GM12878 (cell line): ENCODE results near the gene PLEKHG1. TPM values are rescaled to one million over a fixed set of nuclear protein-coding genes. Genes with fewer than 3 reads are reported as not detected.

ENCODE experiments used
- ATAC-seq: fragments of 200-7000 bp; cut with Tn5 transposase; 3 replicates; pipeline ENCODE4 v1.9.1; 2020; ENCODE audit warnings: mild to moderate bottlenecking, moderate library complexity
- BruUV-seq: library from RNA; stranded (reverse); fragments of 400-500 nt; replicated peaks from 2 replicates; lab custom pipeline; 2021; lab: Mats Ljungman, UMichigan
- CTCF ChIA-PET: fragments of 300-600 bp; sonication (Branson Sonifier 250); formaldehyde crosslinking; extraction: SDS; loops from one replicate; lab custom pipeline; 2021; ENCODE audit warnings: inconsistent platforms; lab: Yijun Ruan, JAX
- POLR2A ChIA-PET: fragments of 350-600 bp; formaldehyde crosslinking; extraction: SDS; loops from one replicate; lab custom pipeline; 2021; ENCODE audit warnings: inconsistent platforms; lab: Charles Lee
- RAD21 ChIA-PET: fragments of 300-600 bp; sonication (Branson Sonifier 250); formaldehyde crosslinking; loops from one replicate; lab custom pipeline; 2023; ENCODE audit warnings: antibody characterized with exemption; ENCODE audit not compliant: unreplicated experiment; lab: Charles Lee
- SMC1A ChIA-PET: fragments of 300-600 bp; sonication (Branson Sonifier 250); formaldehyde crosslinking; loops from one replicate; lab custom pipeline; 2023; ENCODE audit not compliant: unreplicated experiment, uncharacterized antibody; lab: Charles Lee
- DNase-seq: peaks from one replicate; pipeline ENCODE4 v3.0.0-alpha.2; 2011; ENCODE audit warnings: low read depth, low spot score
- FAIRE-seq: peaks from 3 replicates; lab custom pipeline; 2011; peaks lifted over from hg19 to GRCh38; lab: Jason Lieb, UNC
- H2AFZ ChIP-seq: 2 replicates; pipeline ENCODE4 v1.6.0; 2011; ENCODE audit warnings: low read depth, low read length, control low read depth; ENCODE audit not compliant: control insufficient read depth
- H3K27ac ChIP-seq: 2 replicates; pipeline ENCODE4 v1.5.1; 2011; ENCODE audit warnings: control low read depth; ENCODE audit not compliant: control insufficient read depth, insufficient read depth
- H3K27me3 ChIP-seq, 2 experiments: replicated peaks in 1 of 2; 2 replicates each; pipeline versions ENCODE4 v1.6.0 to v1.6.1; 2011; ENCODE audit warnings: low read length in 1 of 2; ENCODE audit not compliant: control insufficient read depth in 2 of 2, insufficient read depth in 2 of 2
- H3K36me3 ChIP-seq, 2 experiments: 2 replicates each; pipeline ENCODE4 v1.5.1; 2011; ENCODE audit warnings: low read length in 1 of 2; ENCODE audit not compliant: control insufficient read depth in 2 of 2, insufficient read depth in 2 of 2
- H3K4me1 ChIP-seq: 2 replicates; pipeline ENCODE4 v1.6.1; 2011; ENCODE audit warnings: mild to moderate bottlenecking, low read length, moderate library complexity, mixed read lengths; ENCODE audit not compliant: control insufficient read depth, insufficient read depth
- H3K4me2 ChIP-seq: 2 replicates; pipeline ENCODE4 v1.6.0; 2011; ENCODE audit warnings: control low read depth; ENCODE audit not compliant: control insufficient read depth, insufficient read depth
- H3K4me3 ChIP-seq: fragments of 200-600 bp; sonication (generic); 2 replicates; pipeline ENCODE4 v1.5.1; 2016
- H3K79me2 ChIP-seq: 2 replicates; pipeline ENCODE4 v1.6.0; 2011; ENCODE audit warnings: low read length; ENCODE audit not compliant: control insufficient read depth, insufficient read depth
- H3K9ac ChIP-seq: 2 replicates; pipeline ENCODE4 v1.8.0; 2011; ENCODE audit warnings: low read length, control low read depth, mixed read lengths; ENCODE audit not compliant: control insufficient read depth, insufficient read depth
- H3K9me3 ChIP-seq: replicated peaks from 3 replicates; pipeline ENCODE4 v1.5.1; 2011; ENCODE audit warnings: mild to moderate bottlenecking, low read length; ENCODE audit not compliant: control insufficient read depth, insufficient read depth
- H4K20me1 ChIP-seq: 2 replicates; pipeline ENCODE4 v1.6.0; 2011; ENCODE audit not compliant: control insufficient read depth, insufficient read depth
- EED ChIP-seq: sonication (generic); IDR thresholded peaks from 2 replicates; pipeline ENCODE4 v1.6.1; 2016; ENCODE audit warnings: antibody characterized with exemption, low read depth
- FOXM1 ChIP-seq: IDR thresholded peaks from 2 replicates; pipeline ENCODE4 v1.6.1; 2012; ENCODE audit warnings: low read depth, mild to moderate bottlenecking, inconsistent platforms, low read length, moderate library complexity
- IKZF1 ChIP-seq: fragments of 450-650 bp; conservative IDR thresholded peaks from 2 replicates; pipeline ENCODE4 v1.6.1; 2017; ENCODE audit warnings: antibody characterized with exemption, mild to moderate bottlenecking
- NFIC ChIP-seq: IDR thresholded peaks from 2 replicates; pipeline ENCODE4 v1.6.1; 2012; ENCODE audit warnings: low read depth, mild to moderate bottlenecking, inconsistent platforms, low read length, moderate library complexity
- NFYA ChIP-seq: IDR thresholded peaks from 2 replicates; pipeline ENCODE4 v1.6.1; 2011; ENCODE audit warnings: low read depth, mild to moderate bottlenecking, low read length, improper control_type of control experiment, borderline replicate concordance
- RAD21 ChIP-seq: IDR thresholded peaks from 2 replicates; pipeline ENCODE4 v1.6.1; 2011; ENCODE audit warnings: mild to moderate bottlenecking, low read depth, low read length, moderate library complexity; ENCODE audit not compliant: insufficient read depth
- REST ChIP-seq: IDR thresholded peaks from 2 replicates; pipeline ENCODE4 v1.6.1; 2012; ENCODE audit warnings: mild to moderate bottlenecking, low read depth, low read length
- RUNX3 ChIP-seq: IDR thresholded peaks from 2 replicates; pipeline ENCODE4 v1.6.1; 2012; ENCODE audit warnings: low read length, inconsistent platforms
- SPI1 ChIP-seq: IDR thresholded peaks from 2 replicates; pipeline ENCODE4 v1.6.1; 2011; ENCODE audit warnings: low read depth, mild to moderate bottlenecking, low read length, moderate library complexity, borderline replicate concordance; ENCODE audit not compliant: insufficient read depth
- WRNIP1 ChIP-seq: IDR thresholded peaks from 2 replicates; pipeline ENCODE4 v1.6.1; 2011; ENCODE audit warnings: low read depth, low read length, improper control_type of control experiment, borderline replicate concordance
- WGBS: methylation state at CpG from one replicate; pipeline ENCODE4 v1.1.6; 2016; ENCODE audit warnings: low lambda C conversion rate; ENCODE audit not compliant: insufficient replicate concordance, insufficient coverage; ENCODE audit errors: missing lambda C conversion rate; 5-methylcytosine and 5-hydroxymethylcytosine counted together
- in situ Hi-C: fragments of 300-500 bp; cut with MboI; formaldehyde crosslinking; loops from 9 replicates; pipeline ENCODE4 v1.14.3; 2018; ENCODE audit warnings: mixed read lengths
- intact Hi-C: fragments of 100-400 bp; cut with micrococcal nuclease; formaldehyde crosslinking; loops from one replicate; pipeline ENCODE4 v1.14.2; 2022; ENCODE audit not compliant: unreplicated experiment
- polyA plus RNA-seq, 11 experiments: library from polyadenylated mRNA; depleted of rRNA in 4 of 11; unstranded in 6 of 11; stranded (reverse) in 5 of 11; fragments of >200 nt; fragmentation: Nextera tagmentation in 4 of 11; fragmentation: Illumina TruSeq in 1 of 11; extraction: Ambion mirVana in 4 of 11; extraction: Trizol in 1 of 11; gene quantifications; 1 replicate in 1 of 11; 2 replicates in 10 of 11; pipeline versions ENCODE4 v1.2.1 to v1.2.3, GENCODE V29; 2011 to 2016; ENCODE audit warnings: inconsistent platforms in 2 of 11, missing spikeins in 2 of 11, low read depth in 1 of 11
- total RNA-seq, 4 experiments: library from RNA; depleted of rRNA in 3 of 4; stranded (reverse); fragments of >200 nt in 3 of 4; fragmentation: Illumina TruSeq in 1 of 4; extraction: Trizol in 1 of 4; gene quantifications; 2 replicates each; pipeline versions ENCODE4 v1.2.1 to v1.2.3, GENCODE V29; 2013 to 2021

The PLEKHG1 gene
- total and polyA plus RNA-seq, 10 of the 15 experiments (the other 5 are each of a cell fraction or from before 2014, with no cell fraction given): 0.77 to 17.2 (median 4.9) TPM

- DNase-seq (no peak), FAIRE-seq (peak; percentile 56), ATAC-seq (peak; percentile 32)
- Histone ChIP-seq H2AFZ (no peak overlapping the region), H3K4me2 (peak overlapping the region; percentile 85), H3K27ac (peak overlapping the region; percentile 12; the same call in 1 of the 2 replicates), H3K79me2 (peaks cover 24% of the 10 kb centered on the region), H3K36me3 (no peaks in the 10 kb centered on the region), H3K27me3 (no peaks in the 10 kb centered on the region; a peak in 1 of 4 replicates), H3K4me3 (peak overlapping the region; percentile 71; the same call in 1 of the 2 replicates), H3K9ac (peak overlapping the region; percentile 25; the same call in 1 of the 2 replicates), H4K20me1 (no peaks in the 10 kb centered on the region), H3K4me1 (peaks cover 24% of the 10 kb centered on the region), H3K9me3 (no peaks in the 10 kb centered on the region)
- in situ Hi-C loops (no loop called here), intact Hi-C loops (no loop called here)
- ChIA-PET RAD21 (interaction anchor here (0.5 to 1.7 kb wide), 7 partner anchors 13 to 705 kb away, joined by 3 read pairs; no protein-coding TSS in a partner anchor), CTCF (interaction anchor here (0.6 to 1.1 kb wide), 5 partner anchors 8 to 299 kb away, joined by 3 read pairs; no protein-coding TSS in a partner anchor), POLR2A (interaction anchor here (0.9 to 1.5 kb wide), 4 partner anchors 8 to 182 kb away, joined by 3 to 5 read pairs (median 4); no protein-coding TSS in a partner anchor), SMC1A (interaction anchor here (0.6 to 4.5 kb wide), 10 partner anchors 9 to 299 kb away, joined by 3 to 30 read pairs (median 8); partner anchors contain the start of gene PLEKHG1)
- TF ChIP-seq WRNIP1 (no peak), IKZF1 (0 out of 2 replicates have a peak, but pooled peaks have one; percentile 14), EED (peak; percentile 82), RAD21 (no peak), NFYA (no peak), REST (no peak), FOXM1 (peak; percentile 25; the same call in 1 of the 2 replicates), NFIC (peak; percentile 47; the same call in 1 of the 2 replicates), SPI1 (peak; percentile 50; the same call in 1 of the 2 replicates), RUNX3 (peak; percentile 56)
- BruUV-seq: no TSS peak
- WGBS: 23% methylated on average over 12 of the region's 12 CpGs
Measured at GRCh38 chr6:150631283-150631983, 31.7 kb downstream of the PLEKHG1 start.
